ENCODE data around the gene GMDS.
"Not testable (repeated sequence)": the region's sequence is repeated elsewhere in the genome, so short reads cannot be mapped to it uniquely, and the experiment has no call there.

The GMDS gene

GRCh38 chr6:1770968-1771723 is 474.3 kb downstream of the GMDS start:
- peak; percentile 15 for DNase-seq (ENCODE audit: low spot score)

GRCh38 chr6:1770435-1770843 is 475.0 kb downstream of the GMDS start:
- DNase-seq (ENCODE audit: low spot score): peak; percentile 7

- no peak for DNase-seq (ENCODE audit: low spot score)
Measured at GRCh38 chr6:1767481-1768246, 477.7 kb downstream of the GMDS start.

GRCh38 chr6:1766654-1767053 is 478.8 kb downstream of the GMDS start:
- DNase-seq (ENCODE audit: low spot score): no peak

GRCh38 chr6:1765160-1765903 is 480.1 kb downstream of the GMDS start:
- no peak for DNase-seq (ENCODE audit: low spot score)

GRCh38 chr6:1764397-1764987 is 480.9 kb downstream of the GMDS start:
- DNase-seq (ENCODE audit: low spot score): no peak

GRCh38 chr6:1763404-1763803 is 482.0 kb downstream of the GMDS start:
- no peak for DNase-seq (ENCODE audit: low spot score)

- DNase-seq (ENCODE audit: low spot score): no peak
Measured at GRCh38 chr6:1762203-1762602, 483.2 kb downstream of the GMDS start.

- DNase-seq (ENCODE audit: low spot score): no peak
Measured at GRCh38 chr6:1761477-1761877, 483.9 kb downstream of the GMDS start.

- no peak for DNase-seq (ENCODE audit: low spot score)
Measured at GRCh38 chr6:1760876-1761275, 484.5 kb downstream of the GMDS start.

GRCh38 chr6:1759870-1760269 is 485.5 kb downstream of the GMDS start:
- DNase-seq (ENCODE audit: low spot score): no peak

- DNase-seq (ENCODE audit: low spot score): no peak
Measured at GRCh38 chr6:1758076-1758679, 487.2 kb downstream of the GMDS start.

- DNase-seq (ENCODE audit: low spot score): no peak
Measured at GRCh38 chr6:1757131-1757530, 488.3 kb downstream of the GMDS start.

GRCh38 chr6:1756472-1757129 is 488.8 kb downstream of the GMDS start:
- no peak for DNase-seq (ENCODE audit: low spot score)

GRCh38 chr6:1751063-1751462 is 494.3 kb downstream of the GMDS start:
- not testable (repeated sequence) for DNase-seq (ENCODE audit: low spot score)

- no peak for DNase-seq (ENCODE audit: low spot score)
Measured at GRCh38 chr6:1749041-1749440, 496.4 kb downstream of the GMDS start.

- DNase-seq (ENCODE audit: low spot score): no peak
Measured at GRCh38 chr6:1747531-1747930, 497.9 kb downstream of the GMDS start.

GRCh38 chr6:1747003-1747402 is 498.4 kb downstream of the GMDS start:
- DNase-seq (ENCODE audit: low spot score): no peak

GRCh38 chr6:1745814-1746213 is 499.6 kb downstream of the GMDS start:
- DNase-seq (ENCODE audit: low spot score): no peak

- no peak for DNase-seq (ENCODE audit: low spot score)
Measured at GRCh38 chr6:1744543-1744942, 500.9 kb downstream of the GMDS start.

- DNase-seq (ENCODE audit: low spot score): no peak
Measured at GRCh38 chr6:1739680-1740079, 505.7 kb downstream of the GMDS start.
